Tibial nerve (tissue), 4 donors: Measurements from ENCODE around the gene GOLGB1. TPM values are rescaled to one million over a fixed set of nuclear protein-coding genes. Genes with fewer than 3 reads are reported as not detected.
"Not testable (repeated sequence)": the region's sequence is repeated elsewhere in the genome, so short reads cannot be mapped to it uniquely, and the experiment has no call there.

Experiments
- DNase-seq, 2 donors: peaks; one replicate each; pipeline ENCODE4 v3.0.0-alpha.2; 2019; ENCODE audit warnings: low spot score in 2 of 2
- H3K27ac ChIP-seq, 4 donors: fragments of 200-600 bp; sonication (generic) in 3 of 4; one replicate each; pipeline ENCODE4 v1.5.1; 2017 to 2019; ENCODE audit warnings: mild to moderate bottlenecking in 1 of 4
- H3K27me3 ChIP-seq, 2 donors: fragments of 200-600 bp; sonication (generic) in 1 of 2; one replicate each; pipeline versions ENCODE4 v1.5.1 to v1.6.0; 2017 to 2019
- H3K36me3 ChIP-seq, 3 donors: fragments of 200-600 bp; sonication (generic); one replicate each; pipeline ENCODE4 v1.5.1; 2018 to 2019
- H3K4me1 ChIP-seq, 4 donors: fragments of 200-600 bp; sonication (generic) in 3 of 4; one replicate each; pipeline ENCODE4 v1.5.1; 2017 to 2019
- H3K4me3 ChIP-seq, 4 donors: fragments of 200-600 bp; sonication (generic) in 3 of 4; one replicate each; pipeline ENCODE4 v1.5.1; 2017 to 2019; ENCODE audit warnings: mild to moderate bottlenecking in 1 of 4, moderate library complexity in 1 of 4
- H3K9me3 ChIP-seq, 4 donors: fragments of 200-600 bp; sonication (generic) in 3 of 4; one replicate each; pipeline ENCODE4 v1.5.1; 2017 to 2019
- CTCF ChIP-seq, 5 experiments: fragments of 200-600 bp in 3 of 5; fragments of 450-650 bp in 2 of 5; sonication (generic) in 3 of 5; IDR thresholded peaks; one replicate each; pipeline ENCODE4 v1.5.1; 2016 to 2019; ENCODE audit warnings: antibody characterized with exemption in 5 of 5, mild to moderate bottlenecking in 3 of 5, moderate library complexity in 2 of 5
- EP300 ChIP-seq, 2 donors: sonication (generic); formaldehyde crosslinking; IDR thresholded peaks; one replicate each; pipeline ENCODE4 v1.6.1; 2017; ENCODE audit warnings: antibody characterized with exemption in 2 of 2, mild to moderate bottlenecking in 1 of 2
- POLR2A ChIP-seq, 2 donors: fragments of 450-650 bp; IDR thresholded peaks; one replicate each; pipeline ENCODE4 v1.6.1; 2017; ENCODE audit warnings: antibody characterized with exemption in 2 of 2, mild to moderate bottlenecking in 2 of 2, moderate library complexity in 2 of 2
- WGBS, 2 donors: methylation state at CpG; one replicate each; pipeline ENCODE4 v1.1.5; 2018; 5-methylcytosine and 5-hydroxymethylcytosine counted together
- total RNA-seq, 4 donors: library from RNA; depleted of rRNA; stranded (reverse); fragments of >200 nt; gene quantifications; one replicate each; pipeline ENCODE4 v1.1.0, GENCODE V29; 2016

The GOLGB1 gene
- total RNA-seq, 4 donors from 2014 or later: 54.0 to 70.6 (median 60.1) TPM

- 77 to 83% methylated on average over 1 of the region's 1 CpG for WGBS, 2 donors
- Histone ChIP-seq H3K9me3 (no peaks in the 10 kb centered on the region), H3K27me3 (no peaks in the 10 kb centered on the region), H3K36me3 (no peaks in the 10 kb centered on the region), H3K4me1 (peaks cover 0 to 25% (median 15%) of the 10 kb centered on the region in 4 donors), H3K4me3 (no peak overlapping the region), H3K27ac (no peak overlapping the region)
- TF ChIP-seq CTCF (IDR thresholded peaks at IDR 0.05): no peak
- no peak for TF ChIP-seq EP300 (IDR thresholded peaks at IDR 0.05)
- no peak for TF ChIP-seq POLR2A (IDR thresholded peaks at IDR 0.05)
- DNase-seq: no peak
Observed at GRCh38 chr3:121752261-121752660, 2.7 kb upstream of the GOLGB1 start.

- no peak for DNase-seq
- 2% methylated on average over 9 of the region's 9 CpGs for WGBS, 2 donors
- no peaks in the 10 kb centered on the region for H3K36me3 ChIP-seq
- H3K4me3 ChIP-seq: peak overlapping the region; percentile 36 to 92 (median 79)
- peaks cover 0 to 41% (median 15%) of the 10 kb centered on the region in 4 donors for H3K4me1 ChIP-seq
- H3K9me3 ChIP-seq: no peaks in the 10 kb centered on the region
- H3K27me3 ChIP-seq: no peaks in the 10 kb centered on the region
- TF ChIP-seq EP300 (IDR thresholded peaks at IDR 0.05) (no peak), POLR2A (IDR thresholded peaks at IDR 0.05) (no peak), CTCF (IDR thresholded peaks at IDR 0.05) (no peak)
- H3K27ac ChIP-seq: peak overlapping the region in 3 of 4 donors; percentile 57 to 94 (median 88)
Observed at GRCh38 chr3:121750087-121750415, 510 bp upstream of the GOLGB1 start.

GRCh38 chr3:121748680-121749275, 763 bp downstream of the GOLGB1 start:
- Histone ChIP-seq H3K27me3 (no peaks in the 10 kb centered on the region), H3K27ac (peak overlapping the region; percentile 72 to 94 (median 86)), H3K4me1 (peaks cover 0 to 41% (median 15%) of the 10 kb centered on the region in 4 donors), H3K4me3 (peak overlapping the region; percentile 47 to 92 (median 79)), H3K36me3 (no peaks in the 10 kb centered on the region), H3K9me3 (no peaks in the 10 kb centered on the region)
- DNase-seq: no peak
- 0 to 1% methylated on average over 17 of the region's 17 CpGs for WGBS, 2 donors
- TF ChIP-seq POLR2A (IDR thresholded peaks at IDR 0.05) (no peak), CTCF (IDR thresholded peaks at IDR 0.05) (no peak), EP300 (IDR thresholded peaks at IDR 0.05) (no peak)

- no peak for DNase-seq
- Histone ChIP-seq H3K27me3 (no peaks in the 10 kb centered on the region), H3K4me1 (peaks cover 0 to 41% (median 15%) of the 10 kb centered on the region in 4 donors), H3K36me3 (peaks cover 0 to 3% (median 0%) of the 10 kb centered on the region in 3 donors), H3K4me3 (peak overlapping the region; percentile 47 to 92 (median 79)), H3K27ac (no peak overlapping the region), H3K9me3 (peaks cover 0 to 3% (median 0%) of the 10 kb centered on the region in 4 donors)
- 27 to 33% methylated on average over 3 of the region's 3 CpGs for WGBS, 2 donors
- no peak for TF ChIP-seq EP300 (IDR thresholded peaks at IDR 0.05)
- no peak for TF ChIP-seq POLR2A (IDR thresholded peaks at IDR 0.05)
- TF ChIP-seq CTCF (IDR thresholded peaks at IDR 0.05): no peak
Observed at GRCh38 chr3:121747976-121748375, 1.6 kb downstream of the GOLGB1 start.

- not testable (repeated sequence) for H3K4me3 ChIP-seq, DNase-seq, H3K27me3 ChIP-seq, H3K27ac ChIP-seq
- Histone ChIP-seq H3K9me3 (peaks cover 0 to 10% (median 2%) of the 10 kb centered on the region in 4 donors), H3K4me1 (peaks cover 0 to 31% (median 9%) of the 10 kb centered on the region in 4 donors), H3K36me3 (peaks cover 0 to 11% (median 0%) of the 10 kb centered on the region in 3 donors)
- WGBS, 2 donors: 92 to 100% methylated on average over 2 of the region's 2 CpGs
Observed at GRCh38 chr3:121743106-121743505, 6.4 kb downstream of the GOLGB1 start.
